T-helper 2 cell treated with Interferon-gamma antibody and Interleukin-4, amounts not matched to agents 100 ng/mL and 5 ng/mL, for 36 hours (primary cell): ENCODE measurements around the gene OR2AE1. TPM values are rescaled to one million over a fixed set of nuclear protein-coding genes. Genes with fewer than 3 reads are reported as not detected.

Source experiments
- intact Hi-C: fragments of 100-400 bp; cut with micrococcal nuclease; formaldehyde crosslinking; loops from one replicate; pipeline ENCODE4 v1.15.1; 2023
- total RNA-seq: library from RNA; stranded (reverse); gene quantifications from 2 replicates; pipeline ENCODE4 v1.2.3, GENCODE V29; 2022

OR2AE1 gene
- total RNA-seq, 1 donor from 2014 or later: 0.30 TPM

DNA sequence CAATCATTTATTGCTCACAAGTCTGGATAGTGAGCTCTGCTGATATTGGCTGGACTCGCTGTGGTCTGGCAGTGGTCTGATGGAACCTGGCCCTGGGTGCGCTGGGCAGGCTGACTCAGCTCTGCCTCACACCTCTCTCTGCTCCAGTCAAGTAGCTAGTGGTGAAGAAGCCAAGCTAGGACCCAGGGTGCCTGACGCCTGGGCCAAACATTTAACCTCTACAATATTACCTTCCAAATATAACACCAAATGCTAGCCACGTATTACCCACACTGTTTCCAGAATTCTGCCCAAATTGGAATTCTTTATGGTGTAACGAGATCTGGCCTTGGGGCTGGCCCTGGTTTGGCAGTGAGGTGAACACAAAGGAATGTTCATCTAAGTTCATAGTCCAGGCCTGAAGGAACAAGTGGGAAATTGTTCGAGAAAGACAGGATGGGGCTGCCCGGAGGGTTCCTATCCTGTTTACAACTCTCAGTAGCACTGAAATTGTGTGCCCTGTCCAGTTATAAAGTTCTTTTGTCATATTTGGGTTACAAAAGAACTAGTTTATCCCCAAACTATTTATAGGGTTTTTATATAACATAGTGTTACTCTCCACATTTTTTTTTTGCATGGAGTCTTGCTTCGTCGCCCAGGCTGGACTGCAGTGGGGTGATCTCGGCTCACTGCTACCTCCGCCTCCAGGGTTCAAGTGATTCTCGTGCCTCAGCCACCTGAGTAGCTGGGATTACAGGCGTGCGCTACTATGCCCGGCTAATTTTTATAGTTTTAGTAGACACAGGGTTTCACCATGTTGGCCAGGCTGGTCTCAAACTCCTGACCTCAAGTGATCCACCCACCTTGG is 16.3 kb downstream of the OR2AE1 start:
- intact Hi-C loops: no loop called here

DNA sequence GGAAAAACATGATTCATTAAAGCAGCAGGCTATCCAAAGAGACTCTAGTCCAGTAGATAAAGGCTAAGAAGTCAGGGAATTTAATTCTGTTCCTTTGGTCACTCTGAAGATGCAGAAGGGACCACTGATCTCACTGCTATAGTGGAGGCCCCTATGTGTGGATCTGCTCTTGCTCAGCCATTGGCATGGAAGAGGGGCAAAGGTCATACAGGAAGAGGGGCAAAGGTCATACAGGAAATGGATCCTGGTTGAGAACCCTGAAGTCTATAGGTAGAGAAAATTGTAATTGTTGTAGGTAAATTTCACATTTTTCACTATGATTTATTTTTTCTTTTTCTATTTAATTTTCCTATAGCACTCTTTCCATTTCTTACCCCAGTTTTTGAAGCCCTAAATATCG is 21.6 kb downstream of the OR2AE1 start:
- intact Hi-C loops: no loop called here

DNA sequence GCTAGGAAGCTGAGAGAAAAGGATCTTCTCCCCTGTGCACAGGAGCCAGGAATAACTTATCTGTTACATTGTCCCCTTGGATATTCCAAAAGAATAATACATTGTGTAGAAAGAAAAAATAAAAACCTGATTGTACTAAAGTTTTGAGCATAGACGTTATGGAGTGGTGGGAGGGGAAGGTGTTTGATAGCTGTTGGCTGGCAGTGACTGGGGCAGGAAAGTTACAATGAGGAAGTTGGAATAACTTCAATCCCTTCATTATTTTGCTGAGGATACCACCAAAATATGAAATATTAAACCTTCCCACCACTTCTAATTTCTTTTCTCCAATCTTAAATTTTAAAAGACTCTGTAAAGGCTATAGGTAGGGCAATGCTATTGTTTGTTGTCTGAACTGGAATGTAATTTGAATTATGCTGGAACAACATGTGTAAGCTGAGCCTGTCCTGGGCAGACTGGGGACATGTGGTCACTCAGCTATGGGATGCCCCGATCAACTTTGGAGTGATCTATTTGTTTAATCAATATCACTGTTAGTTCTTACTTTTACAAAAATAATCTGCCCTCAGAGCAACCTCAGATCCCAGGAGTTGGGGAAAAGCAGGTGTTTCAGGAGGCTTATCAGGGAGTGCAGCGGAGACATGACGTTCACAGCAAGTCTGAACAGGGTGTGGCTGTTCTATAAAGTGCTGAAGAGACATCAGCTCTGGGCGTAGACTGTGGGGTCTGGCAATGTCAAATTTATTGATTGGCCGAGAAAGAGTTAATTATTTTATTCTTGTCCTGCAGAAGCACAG is 28.2 kb downstream of the OR2AE1 start:
- intact Hi-C loops: no loop called here

DNA sequence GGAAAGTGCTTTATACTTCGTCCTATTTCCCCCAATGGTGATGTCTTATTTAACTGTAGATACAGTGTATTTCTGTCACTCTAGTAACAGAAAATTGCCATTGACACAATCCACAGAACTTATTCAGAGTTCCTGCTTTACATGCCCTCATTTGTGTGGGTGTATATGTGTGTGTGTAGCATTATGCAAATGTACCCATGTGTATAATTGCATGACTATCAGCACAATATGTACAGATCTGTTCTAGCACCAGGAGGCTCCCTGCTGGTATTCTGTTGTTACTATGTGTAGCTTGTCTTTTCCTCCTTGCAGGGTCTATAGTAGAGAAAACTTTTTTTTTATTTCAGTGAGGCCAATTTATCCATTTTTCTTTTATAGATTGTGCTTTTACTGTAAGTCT is 32.5 kb downstream of the OR2AE1 start:
- intact Hi-C loops: no loop called here

GRCh38 chr7:99843808-99844207 is 33.0 kb downstream of the OR2AE1 start:
- intact Hi-C loops: no loop called here

GRCh38 chr7:99842926-99843325 is 33.9 kb downstream of the OR2AE1 start:
- intact Hi-C loops: no loop called here

- intact Hi-C loops: no loop called here
Measured at GRCh38 chr7:99840136-99840869, 36.5 kb downstream of the OR2AE1 start.

- intact Hi-C loops: loop anchor here (5.0 kb wide), 1 partner anchor 212 kb away; no protein-coding TSS in a partner anchor
Measured at GRCh38 chr7:99839287-99840021, 37.4 kb downstream of the OR2AE1 start.

DNA sequence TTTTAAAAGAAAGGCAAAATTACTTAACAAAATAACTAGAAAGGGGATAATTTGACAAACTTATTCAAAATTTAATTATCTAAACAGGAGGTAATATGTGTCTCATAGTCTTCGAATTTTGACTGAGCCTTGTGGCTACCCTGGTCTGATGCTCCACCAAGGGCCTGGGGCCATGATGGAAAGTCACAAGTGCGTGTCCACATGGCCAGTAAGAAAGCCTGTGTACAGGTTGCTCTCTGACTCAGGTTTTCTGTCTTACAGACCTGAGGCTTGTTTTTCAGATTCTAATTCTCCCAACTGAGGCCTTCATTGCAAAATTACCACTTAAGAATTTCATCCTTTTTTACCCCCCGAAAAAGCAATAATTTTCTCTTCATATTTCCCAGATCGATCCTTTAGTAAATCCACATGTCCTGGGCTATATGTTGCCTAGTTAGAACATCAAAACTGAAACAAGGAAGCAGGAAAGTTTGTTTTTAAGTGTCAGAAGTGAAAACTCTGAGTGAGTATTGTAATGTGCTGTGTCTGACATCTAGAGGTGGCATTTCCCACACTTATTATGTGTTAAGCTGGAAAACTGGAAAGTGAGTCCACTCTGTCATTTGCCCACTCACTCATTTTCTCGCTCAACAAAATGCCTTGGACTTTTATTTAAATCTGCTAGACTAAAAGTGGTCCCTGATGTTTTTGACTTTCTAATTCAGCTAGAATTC is 39.0 kb downstream of the OR2AE1 start:
- intact Hi-C loops: loop anchor here (5.0 kb wide), 1 partner anchor 211 kb away; no protein-coding TSS in a partner anchor

GRCh38 chr7:99835189-99835588 is 41.6 kb downstream of the OR2AE1 start:
- intact Hi-C loops: loop anchor here (5.0 kb wide), 1 partner anchor 208 kb away; no protein-coding TSS in a partner anchor

DNA sequence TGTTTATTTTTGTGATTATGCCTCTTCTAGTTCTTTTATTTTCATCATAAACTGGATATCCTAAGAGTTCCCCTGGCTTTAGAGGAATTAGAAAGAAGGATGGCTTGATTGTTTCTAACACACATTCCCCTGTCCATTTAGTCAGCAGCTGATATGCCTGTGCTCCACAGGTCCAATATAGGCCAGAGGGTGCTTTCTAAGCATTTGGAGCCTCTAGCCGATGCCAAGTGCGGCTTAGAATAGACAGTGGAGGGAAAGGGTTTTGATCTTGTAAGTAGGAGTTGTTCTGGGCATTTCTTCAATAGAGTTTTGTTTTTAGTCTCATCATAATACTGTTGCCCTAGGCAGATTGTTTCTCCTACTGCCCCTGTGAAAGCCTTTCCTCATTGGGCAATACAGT is 42.5 kb downstream of the OR2AE1 start:
- intact Hi-C loops: no loop called here

GRCh38 chr7:99833289-99833877 is 43.5 kb downstream of the OR2AE1 start:
- intact Hi-C loops: no loop called here

GRCh38 chr7:99831595-99831994 is 45.2 kb downstream of the OR2AE1 start:
- intact Hi-C loops: no loop called here

GRCh38 chr7:99829524-99830160 is 47.2 kb downstream of the OR2AE1 start:
- intact Hi-C loops: no loop called here

GRCh38 chr7:99828811-99829210 is 48.0 kb downstream of the OR2AE1 start:
- intact Hi-C loops: no loop called here

- intact Hi-C loops: no loop called here
Measured at GRCh38 chr7:99827040-99827778, 49.6 kb downstream of the OR2AE1 start.
